ENCODE measurements around the gene HTR3C. TPM values are rescaled to one million over a fixed set of nuclear protein-coding genes. Genes with fewer than 3 reads are reported as not detected.
"Not testable (repeated sequence)": the region's sequence is repeated elsewhere in the genome, so short reads cannot be mapped to it uniquely, and the experiment has no call there.

HTR3C gene
- total RNA-seq, 1 donor from 2014 or later, result not detected

DNA sequence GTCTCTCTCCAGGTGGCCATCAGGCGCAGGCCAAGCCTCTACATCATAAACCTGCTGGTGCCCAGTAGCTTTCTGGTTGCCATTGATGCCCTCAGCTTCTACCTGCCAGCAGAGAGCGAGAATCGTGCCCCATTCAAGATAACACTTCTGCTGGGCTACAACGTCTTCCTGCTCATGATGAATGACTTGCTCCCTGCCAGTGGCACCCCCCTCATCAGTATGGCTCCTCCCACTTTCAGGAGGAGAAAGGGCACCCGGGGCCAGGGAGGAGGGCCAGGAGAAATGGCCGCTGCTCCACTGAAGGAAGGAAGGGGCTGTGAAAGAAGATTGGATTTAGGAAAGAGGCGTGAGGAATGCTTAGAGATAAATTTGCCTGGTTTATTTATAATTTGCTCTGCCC, 6.6 kb downstream of the HTR3C start:
- intact Hi-C loops (cut with micrococcal nuclease), result no loop called here
- Histone ChIP-seq H3K27me3 (ENCODE audit: low read depth) (peaks cover 5% of the 10 kb centered on the region), H3K27ac (replicated peaks) (no peak overlapping the region)

DNA sequence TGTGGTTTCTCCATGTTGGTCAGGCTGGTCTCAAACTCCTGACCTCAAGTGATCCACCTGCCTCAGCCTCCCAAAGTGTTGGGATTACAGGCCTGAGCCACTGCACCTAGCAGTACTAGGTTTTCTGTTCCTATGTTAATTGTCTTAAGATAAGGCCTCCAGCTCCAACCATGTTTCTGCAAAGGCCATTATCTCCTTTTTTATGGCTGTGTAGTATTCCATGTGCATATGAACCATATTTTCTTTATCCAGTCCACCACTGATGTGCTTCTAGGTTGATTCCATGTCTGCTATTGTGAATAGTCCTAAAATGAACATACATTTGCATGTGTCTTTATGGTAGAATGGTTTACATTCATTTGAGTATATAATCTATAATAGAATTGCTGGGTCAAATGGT, 9.8 kb downstream of the HTR3C start:
- Histone ChIP-seq H3K36me3 (no peaks in the 10 kb centered on the region), H3K9me3 (replicated peaks) (no peaks in the 10 kb centered on the region), H3K4me3 (no peak overlapping the region), H3K4me1 (no peaks in the 10 kb centered on the region), H3K27me3 (ENCODE audit: low read depth) (peaks cover 16% of the 10 kb centered on the region), H3K27ac (replicated peaks) (no peak overlapping the region)
- intact Hi-C loops (cut with micrococcal nuclease), result no loop called here
- no peak for DNase-seq
- TF ChIP-seq, protein P1, sequence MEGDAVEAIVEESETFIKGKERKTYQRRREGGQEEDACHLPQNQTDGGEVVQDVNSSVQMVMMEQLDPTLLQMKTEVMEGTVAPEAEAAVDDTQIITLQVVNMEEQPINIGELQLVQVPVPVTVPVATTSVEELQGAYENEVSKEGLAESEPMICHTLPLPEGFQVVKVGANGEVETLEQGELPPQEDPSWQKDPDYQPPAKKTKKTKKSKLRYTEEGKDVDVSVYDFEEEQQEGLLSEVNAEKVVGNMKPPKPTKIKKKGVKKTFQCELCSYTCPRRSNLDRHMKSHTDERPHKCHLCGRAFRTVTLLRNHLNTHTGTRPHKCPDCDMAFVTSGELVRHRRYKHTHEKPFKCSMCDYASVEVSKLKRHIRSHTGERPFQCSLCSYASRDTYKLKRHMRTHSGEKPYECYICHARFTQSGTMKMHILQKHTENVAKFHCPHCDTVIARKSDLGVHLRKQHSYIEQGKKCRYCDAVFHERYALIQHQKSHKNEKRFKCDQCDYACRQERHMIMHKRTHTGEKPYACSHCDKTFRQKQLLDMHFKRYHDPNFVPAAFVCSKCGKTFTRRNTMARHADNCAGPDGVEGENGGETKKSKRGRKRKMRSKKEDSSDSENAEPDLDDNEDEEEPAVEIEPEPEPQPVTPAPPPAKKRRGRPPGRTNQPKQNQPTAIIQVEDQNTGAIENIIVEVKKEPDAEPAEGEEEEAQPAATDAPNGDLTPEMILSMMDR (IDR thresholded peaks at IDR 0.05; ENCODE audit: borderline replicate concordance), result no peak

More for the DNA sequence above, 6.6 kb downstream of the HTR3C start:
- H3K36me3 ChIP-seq, result no peaks in the 10 kb centered on the region
- H3K4me3 ChIP-seq, result no peak overlapping the region
- H3K9me3 ChIP-seq (replicated peaks), result no peaks in the 10 kb centered on the region
- no peak for DNase-seq
- no peaks in the 10 kb centered on the region for H3K4me1 ChIP-seq
- TF ChIP-seq, protein P1 (IDR thresholded peaks at IDR 0.05; ENCODE audit: borderline replicate concordance), result no peak

DNA sequence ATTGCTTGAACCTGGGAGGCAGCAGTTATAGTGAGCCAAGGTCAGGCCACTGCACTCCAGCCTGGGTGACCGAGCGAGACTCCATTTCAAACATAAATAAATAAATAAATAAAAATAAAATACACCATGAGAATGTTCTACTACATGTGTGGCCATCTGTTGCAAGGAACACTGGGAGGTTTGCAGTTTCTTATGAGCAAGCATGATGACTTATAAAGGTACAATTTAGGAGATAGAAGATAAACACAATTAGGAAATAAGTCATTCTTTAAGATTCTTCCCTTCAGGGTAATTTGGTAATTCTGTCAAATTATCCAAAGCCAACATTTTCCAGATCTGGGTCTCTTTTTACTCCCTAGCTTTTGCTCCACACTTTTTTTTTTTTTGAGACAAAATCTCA, 13.4 kb downstream of the HTR3C start:
- Histone ChIP-seq H3K4me3 (no peak overlapping the region), H3K4me1 (no peaks in the 10 kb centered on the region), H3K9me3 (replicated peaks) (no peaks in the 10 kb centered on the region), H3K27ac (replicated peaks) (no peak overlapping the region), H3K36me3 (no peaks in the 10 kb centered on the region), H3K27me3 (ENCODE audit: low read depth) (peaks cover 16% of the 10 kb centered on the region)
- no peak for DNase-seq
- intact Hi-C loops (cut with micrococcal nuclease), result no loop called here
- TF ChIP-seq, protein P1 (IDR thresholded peaks at IDR 0.05; ENCODE audit: borderline replicate concordance), result no peak

DNA sequence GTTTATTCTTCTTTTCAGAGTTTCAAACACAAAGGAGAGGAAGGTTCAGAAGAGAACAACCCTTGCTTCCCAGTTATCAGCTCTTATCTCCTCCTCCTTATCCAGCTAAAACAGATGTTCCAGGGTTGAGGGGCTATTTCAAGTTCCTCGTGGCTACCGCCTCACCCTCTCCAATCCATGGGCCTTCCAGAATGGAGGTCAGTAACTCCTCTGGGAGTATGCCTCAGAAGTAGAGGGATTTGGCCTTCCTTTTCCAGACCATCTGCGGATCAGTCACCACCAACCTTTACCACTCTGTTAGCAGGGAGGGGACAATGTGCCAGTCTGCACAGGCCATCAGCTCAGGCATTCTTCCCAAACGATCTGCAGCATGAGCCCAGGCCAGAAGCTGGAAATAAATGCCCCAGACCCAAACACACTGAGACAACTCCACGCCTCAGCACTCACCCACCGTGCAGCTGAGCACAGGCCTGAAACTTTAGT, 14.8 kb downstream of the HTR3C start:
- DNase-seq, result no peak
- H3K27ac ChIP-seq (replicated peaks), result no peak overlapping the region
- no peak overlapping the region for H3K4me3 ChIP-seq
- intact Hi-C loops (cut with micrococcal nuclease), result no loop called here
- H3K27me3 ChIP-seq (ENCODE audit: low read depth), result peaks cover 16% of the 10 kb centered on the region
- TF ChIP-seq, protein P1 (IDR thresholded peaks at IDR 0.05; ENCODE audit: borderline replicate concordance), result no peak
- H3K36me3 ChIP-seq, result no peaks in the 10 kb centered on the region
- no peaks in the 10 kb centered on the region for H3K9me3 ChIP-seq (replicated peaks)
- H3K4me1 ChIP-seq, result no peaks in the 10 kb centered on the region

DNA sequence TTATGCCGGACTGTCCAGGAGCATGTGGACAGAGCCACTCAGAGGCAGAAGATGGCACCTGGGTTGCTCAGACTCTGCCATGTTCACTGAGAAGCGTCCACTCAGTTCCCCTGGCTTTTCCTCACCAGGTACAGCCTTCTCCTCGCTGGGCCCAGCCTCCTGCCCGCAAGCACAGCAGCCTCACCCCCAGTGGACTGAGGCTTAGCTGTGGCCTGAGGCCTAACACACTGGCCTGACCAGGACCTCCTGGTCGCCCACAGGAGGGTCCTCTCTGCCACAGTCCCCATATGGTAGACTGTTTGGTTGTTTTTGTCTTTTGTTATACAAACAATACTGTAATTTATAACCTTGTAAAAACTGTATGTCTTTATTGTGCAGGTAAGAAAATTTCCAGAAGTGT, 15.5 kb downstream of the HTR3C start:
- no peak for DNase-seq

DNA sequence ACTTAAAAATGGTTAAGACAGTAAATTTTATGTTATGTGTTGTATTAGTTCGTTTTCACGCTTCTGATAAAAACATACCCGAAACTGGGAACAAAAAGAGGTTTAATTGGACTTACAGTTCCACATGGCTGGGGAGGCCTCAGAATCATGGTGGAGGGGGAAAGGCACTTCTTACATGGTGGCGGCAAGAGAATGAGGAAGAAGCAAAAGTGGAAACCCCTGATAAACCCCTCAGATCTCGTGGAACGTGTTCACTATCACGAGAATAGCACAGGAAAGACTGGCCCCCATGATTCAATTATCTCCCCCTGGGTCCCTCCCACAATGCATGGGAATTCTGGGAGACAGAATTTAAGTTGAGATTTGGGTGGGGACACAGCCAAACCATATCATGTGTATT, 18.3 kb downstream of the HTR3C start:
- H3K9me3 ChIP-seq (replicated peaks); DNase-seq; H3K27ac ChIP-seq (replicated peaks); intact Hi-C loops (cut with micrococcal nuclease); H3K36me3 ChIP-seq; H3K4me1 ChIP-seq; H3K27me3 ChIP-seq (ENCODE audit: low read depth); H3K4me3 ChIP-seq: not testable (repeated sequence)

More for the DNA sequence above, 15.5 kb downstream of the HTR3C start:
- no peak overlapping the region for H3K4me3 ChIP-seq
- H3K27me3 ChIP-seq (ENCODE audit: low read depth), result peaks cover 16% of the 10 kb centered on the region
- H3K36me3 ChIP-seq, result no peaks in the 10 kb centered on the region
- TF ChIP-seq, protein P1 (IDR thresholded peaks at IDR 0.05; ENCODE audit: borderline replicate concordance), result no peak
- no peaks in the 10 kb centered on the region for H3K4me1 ChIP-seq
- no peaks in the 10 kb centered on the region for H3K9me3 ChIP-seq (replicated peaks)
- no peak overlapping the region for H3K27ac ChIP-seq (replicated peaks)
- intact Hi-C loops (cut with micrococcal nuclease), result no loop called here

Data from left ventricle myocardium inferior (tissue), 1 donor.